Astrocyte (in vitro differentiated cells and primary cell): ENCODE measurements around the gene KRT83. TPM values are rescaled to one million over a fixed set of nuclear protein-coding genes. Genes with fewer than 3 reads are reported as not detected.

Source experiments
- DNase-seq: peaks from one replicate; pipeline ENCODE4 v3.0.0-alpha.2; 2010; ENCODE audit warnings: low read depth
- FAIRE-seq: peaks from 2 replicates; lab custom pipeline; 2011; peaks lifted over from hg19 to GRCh38; lab: Jason Lieb, UNC
- H2AFZ ChIP-seq: 2 replicates; pipeline ENCODE4 v1.6.0; 2012; ENCODE audit warnings: low read depth, low read length, inconsistent platforms
- H3K27ac ChIP-seq: 2 replicates; pipeline ENCODE4 v1.5.1; 2011; ENCODE audit warnings: low read depth, low read length, inconsistent platforms
- H3K27me3 ChIP-seq: 2 replicates; pipeline ENCODE4 v1.6.0; 2011; ENCODE audit warnings: low read length, inconsistent platforms; ENCODE audit not compliant: insufficient read depth
- H3K36me3 ChIP-seq: 2 replicates; pipeline ENCODE4 v1.5.1; 2011; ENCODE audit warnings: low read length, inconsistent platforms; ENCODE audit not compliant: insufficient read depth
- H3K4me1 ChIP-seq: 2 replicates; pipeline ENCODE4 v1.5.1; 2011; ENCODE audit warnings: low read length, inconsistent platforms; ENCODE audit not compliant: insufficient read depth
- H3K4me2 ChIP-seq: 2 replicates; pipeline ENCODE4 v1.6.0; 2012; ENCODE audit warnings: low read length, inconsistent platforms
- H3K4me3 ChIP-seq: 2 replicates; pipeline ENCODE4 v1.5.1; 2011; ENCODE audit warnings: low read depth, mild to moderate bottlenecking, low read length, inconsistent platforms; ENCODE audit not compliant: insufficient read depth
- H3K79me2 ChIP-seq: 2 replicates; pipeline ENCODE4 v1.6.0; 2012; ENCODE audit warnings: mild to moderate bottlenecking, low read length, inconsistent platforms; ENCODE audit not compliant: insufficient read depth
- H3K9ac ChIP-seq: 2 replicates; pipeline ENCODE4 v1.6.0; 2012; ENCODE audit warnings: mild to moderate bottlenecking, low read length, inconsistent platforms
- H3K9me3 ChIP-seq: 2 replicates; pipeline ENCODE4 v1.5.1; 2012; ENCODE audit warnings: low read depth, mild to moderate bottlenecking, low read length, inconsistent platforms; ENCODE audit not compliant: insufficient read depth
- H4K20me1 ChIP-seq: 2 replicates; pipeline ENCODE4 v1.6.0; 2012; ENCODE audit warnings: low read length, inconsistent platforms; ENCODE audit not compliant: insufficient read depth
- H3K27ac Mint-ChIP-seq: one replicate; pipeline ENCODE4 v1.8.0; 2021; ENCODE audit warnings: mild to moderate bottlenecking, mixed read lengths; ENCODE audit not compliant: unreplicated experiment
- H3K27me3 Mint-ChIP-seq: one replicate; pipeline ENCODE4 v1.8.0; 2021; ENCODE audit warnings: low read depth, mixed read lengths; ENCODE audit not compliant: unreplicated experiment
- H3K36me3 Mint-ChIP-seq: one replicate; pipeline ENCODE4 v1.8.0; 2021; ENCODE audit warnings: low read depth, mixed read lengths; ENCODE audit not compliant: unreplicated experiment
- H3K4me1 Mint-ChIP-seq: one replicate; pipeline ENCODE4 v1.8.0; 2021; ENCODE audit warnings: low read depth, mixed read lengths; ENCODE audit not compliant: unreplicated experiment
- H3K4me3 Mint-ChIP-seq: one replicate; pipeline ENCODE4 v1.8.0; 2021; ENCODE audit warnings: mild to moderate bottlenecking, moderate library complexity, mixed read lengths; ENCODE audit not compliant: unreplicated experiment
- H3K9me3 Mint-ChIP-seq: one replicate; pipeline ENCODE4 v1.8.0; 2021; ENCODE audit warnings: mild to moderate bottlenecking, mixed read lengths; ENCODE audit not compliant: unreplicated experiment
- EZH2 ChIP-seq: IDR thresholded peaks from 2 replicates; pipeline ENCODE4 v1.6.1; 2012; ENCODE audit warnings: mild to moderate bottlenecking, low read length, inconsistent platforms; ENCODE audit not compliant: insufficient read depth
- total RNA-seq: library from RNA; stranded (reverse); gene quantifications from 2 replicates; pipeline ENCODE4 v1.2.1, GENCODE V29; 2021
- TF ChIP-seq, protein P1 (sequence below): IDR thresholded peaks from 2 replicates; pipeline ENCODE4 v1.5.1; 2011; ENCODE audit warnings: low read depth, mild to moderate bottlenecking, inconsistent platforms, low read length, moderate library complexity; ENCODE audit not compliant: insufficient read depth

KRT83 gene
- total RNA-seq, 1 donor from 2014 or later = not detected

DNA sequence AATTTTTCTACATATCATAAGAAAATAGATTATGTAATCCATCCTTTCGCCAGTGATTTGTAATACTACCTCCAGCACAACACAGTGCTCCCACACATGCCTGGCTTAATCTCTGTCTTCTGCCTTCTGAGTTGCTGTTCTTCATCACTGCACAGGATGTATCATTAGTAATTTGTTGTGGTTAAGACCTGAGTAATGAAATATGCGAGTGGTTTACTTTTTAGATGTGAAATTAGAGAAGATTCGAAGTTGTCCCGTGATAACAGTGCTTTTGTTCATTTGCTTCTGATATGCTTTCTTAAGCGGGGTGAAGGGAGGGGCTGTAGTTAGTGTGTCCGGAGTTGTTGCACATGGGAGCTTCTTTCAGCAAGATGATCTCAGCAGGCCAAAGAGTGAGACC lies 28.0 kb upstream of the KRT83 start:
- Histone ChIP-seq H3K36me3 (no peaks in the 10 kb centered on the region), H2AFZ (no peak overlapping the region), H3K4me2 (no peak overlapping the region), H4K20me1 (no peaks in the 10 kb centered on the region), H3K4me3 (no peak overlapping the region), H3K27me3 (peaks cover 28% of the 10 kb centered on the region), H3K4me1 (no peaks in the 10 kb centered on the region), H3K79me2 (no peaks in the 10 kb centered on the region), H3K9me3 (no peaks in the 10 kb centered on the region), H3K27ac (no peak overlapping the region), H3K9ac (no peak overlapping the region)
- peaks cover 5% of the 10 kb centered on the region for H3K4me1 Mint-ChIP-seq
- H3K27ac Mint-ChIP-seq = no peak overlapping the region
- no peaks in the 10 kb centered on the region for H3K36me3 Mint-ChIP-seq
- FAIRE-seq (no peak), DNase-seq (peak; percentile 39)
- no peak overlapping the region for H3K4me3 Mint-ChIP-seq
- no peaks in the 10 kb centered on the region for H3K9me3 Mint-ChIP-seq
- TF ChIP-seq, protein P1, sequence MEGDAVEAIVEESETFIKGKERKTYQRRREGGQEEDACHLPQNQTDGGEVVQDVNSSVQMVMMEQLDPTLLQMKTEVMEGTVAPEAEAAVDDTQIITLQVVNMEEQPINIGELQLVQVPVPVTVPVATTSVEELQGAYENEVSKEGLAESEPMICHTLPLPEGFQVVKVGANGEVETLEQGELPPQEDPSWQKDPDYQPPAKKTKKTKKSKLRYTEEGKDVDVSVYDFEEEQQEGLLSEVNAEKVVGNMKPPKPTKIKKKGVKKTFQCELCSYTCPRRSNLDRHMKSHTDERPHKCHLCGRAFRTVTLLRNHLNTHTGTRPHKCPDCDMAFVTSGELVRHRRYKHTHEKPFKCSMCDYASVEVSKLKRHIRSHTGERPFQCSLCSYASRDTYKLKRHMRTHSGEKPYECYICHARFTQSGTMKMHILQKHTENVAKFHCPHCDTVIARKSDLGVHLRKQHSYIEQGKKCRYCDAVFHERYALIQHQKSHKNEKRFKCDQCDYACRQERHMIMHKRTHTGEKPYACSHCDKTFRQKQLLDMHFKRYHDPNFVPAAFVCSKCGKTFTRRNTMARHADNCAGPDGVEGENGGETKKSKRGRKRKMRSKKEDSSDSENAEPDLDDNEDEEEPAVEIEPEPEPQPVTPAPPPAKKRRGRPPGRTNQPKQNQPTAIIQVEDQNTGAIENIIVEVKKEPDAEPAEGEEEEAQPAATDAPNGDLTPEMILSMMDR = no peak
- TF ChIP-seq EZH2 = no peak
- peaks cover 64% of the 10 kb centered on the region for H3K27me3 Mint-ChIP-seq

DNA sequence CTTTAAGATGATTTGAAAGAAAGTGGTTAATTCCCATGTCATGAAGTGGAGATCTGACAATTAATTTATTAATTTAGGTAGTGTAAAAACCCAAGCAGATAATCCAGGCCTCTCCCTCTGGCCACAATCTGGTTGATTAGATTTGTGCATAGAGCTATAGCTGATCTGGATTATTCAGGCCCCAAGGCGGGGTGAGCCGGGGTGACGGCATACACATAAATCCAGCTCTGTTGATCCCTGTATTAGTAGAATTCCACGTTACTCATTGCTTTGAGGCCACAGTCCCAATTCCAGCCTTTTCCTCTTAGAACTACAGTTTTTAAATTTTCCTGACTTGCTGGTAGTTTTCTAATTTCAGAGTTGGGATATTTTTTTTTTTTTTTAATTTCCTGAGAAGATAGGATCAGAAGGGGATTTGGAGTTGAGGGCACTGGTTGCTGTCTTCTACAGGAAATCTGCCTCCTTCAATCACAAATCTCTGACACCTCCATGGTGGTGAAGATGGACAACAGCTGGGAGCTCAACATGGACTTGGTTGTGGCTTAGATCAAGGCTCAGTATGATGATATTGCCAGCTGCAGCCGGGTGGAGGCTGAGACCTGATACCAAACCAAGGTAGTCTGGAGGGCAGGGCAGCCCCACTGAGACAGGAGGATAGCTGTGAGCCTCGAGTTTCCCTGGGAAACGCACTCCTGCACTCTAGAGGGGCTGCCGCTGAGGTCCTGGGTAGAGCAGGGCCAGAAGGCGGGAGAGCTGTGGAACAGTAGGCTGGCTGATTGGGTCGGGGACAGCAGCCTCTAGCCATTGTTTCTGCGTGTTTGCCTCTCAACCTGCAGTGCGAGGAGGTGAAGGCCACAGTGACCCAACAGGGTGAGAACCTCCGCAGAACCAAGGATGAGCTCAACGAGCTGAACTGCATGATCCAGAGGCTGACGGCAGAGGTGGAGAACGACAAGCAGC lies 26.6 kb upstream of the KRT83 start:
- peaks cover 6% of the 10 kb centered on the region for H3K9me3 Mint-ChIP-seq
- Histone ChIP-seq H3K9me3 (no peaks in the 10 kb centered on the region), H3K4me1 (no peaks in the 10 kb centered on the region), H4K20me1 (no peaks in the 10 kb centered on the region), H3K36me3 (no peaks in the 10 kb centered on the region), H3K4me3 (no peak overlapping the region), H3K9ac (no peak overlapping the region), H3K4me2 (no peak overlapping the region), H2AFZ (no peak overlapping the region), H3K27me3 (peaks cover 21% of the 10 kb centered on the region), H3K79me2 (no peaks in the 10 kb centered on the region), H3K27ac (no peak overlapping the region)
- no peak overlapping the region for H3K27ac Mint-ChIP-seq
- peaks cover 53% of the 10 kb centered on the region for H3K27me3 Mint-ChIP-seq
- peaks cover 5% of the 10 kb centered on the region for H3K4me1 Mint-ChIP-seq
- H3K36me3 Mint-ChIP-seq = no peaks in the 10 kb centered on the region
- no peak overlapping the region for H3K4me3 Mint-ChIP-seq
- DNase-seq = no peak
- TF ChIP-seq EZH2 = no peak
- TF ChIP-seq, protein P1 = no peak
- FAIRE-seq = no peak

DNA sequence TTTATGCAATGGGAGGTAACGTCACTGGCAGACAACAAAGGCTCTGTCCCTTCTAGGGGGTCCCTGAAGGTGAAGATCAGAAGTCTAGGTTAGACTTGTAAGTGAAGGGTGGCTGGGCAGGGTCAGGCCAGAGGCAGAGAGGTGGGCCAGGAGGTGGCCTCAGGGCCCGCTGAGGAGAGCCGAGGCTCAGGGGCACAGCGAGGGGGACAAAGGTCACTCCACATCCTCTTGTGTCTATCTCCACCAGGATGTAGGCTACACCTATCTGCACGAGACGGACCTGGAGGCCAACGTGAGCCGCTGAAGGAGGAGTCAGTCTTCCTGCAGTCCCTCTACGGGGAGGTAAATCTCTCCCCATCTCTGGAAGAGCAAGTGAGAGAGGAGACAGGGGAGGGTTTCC lies 25.8 kb upstream of the KRT83 start:
- H3K4me3 ChIP-seq = no peak overlapping the region
- TF ChIP-seq, protein P1 = no peak
- no peak for TF ChIP-seq EZH2
- H3K27ac ChIP-seq = no peak overlapping the region
- DNase-seq = no peak
- H3K4me3 Mint-ChIP-seq = no peak overlapping the region
- H3K4me2 ChIP-seq = no peak overlapping the region
- H3K9me3 Mint-ChIP-seq = peaks cover 6% of the 10 kb centered on the region
- H4K20me1 ChIP-seq = no peaks in the 10 kb centered on the region
- H3K79me2 ChIP-seq = no peaks in the 10 kb centered on the region
- no peak overlapping the region for H2AFZ ChIP-seq
- H3K36me3 ChIP-seq = no peaks in the 10 kb centered on the region
- FAIRE-seq = no peak
- H3K27ac Mint-ChIP-seq = no peak overlapping the region
- peaks cover 50% of the 10 kb centered on the region for H3K27me3 Mint-ChIP-seq
- H3K4me1 ChIP-seq = no peaks in the 10 kb centered on the region
- H3K4me1 Mint-ChIP-seq = peaks cover 5% of the 10 kb centered on the region
- H3K9me3 ChIP-seq = no peaks in the 10 kb centered on the region
- H3K9ac ChIP-seq = no peak overlapping the region
- peaks cover 16% of the 10 kb centered on the region for H3K27me3 ChIP-seq
- H3K36me3 Mint-ChIP-seq = peaks cover 2% of the 10 kb centered on the region
